Activated CD4-positive, alpha-beta T cell treated with anti-CD3 and anti-CD28 coated beads, Interleukin-2, amount 50 U/mL, for 16 hours (primary cell): ENCODE measurements around the gene BMERB1.
"Not testable (repeated sequence)": the region's sequence is repeated elsewhere in the genome, so short reads cannot be mapped to it uniquely, and the experiment has no call there.

Experiments used
- DNase-seq: peaks from one replicate; pipeline ENCODE4 v3.0.0-alpha.2; 2020

The BMERB1 gene

DNA sequence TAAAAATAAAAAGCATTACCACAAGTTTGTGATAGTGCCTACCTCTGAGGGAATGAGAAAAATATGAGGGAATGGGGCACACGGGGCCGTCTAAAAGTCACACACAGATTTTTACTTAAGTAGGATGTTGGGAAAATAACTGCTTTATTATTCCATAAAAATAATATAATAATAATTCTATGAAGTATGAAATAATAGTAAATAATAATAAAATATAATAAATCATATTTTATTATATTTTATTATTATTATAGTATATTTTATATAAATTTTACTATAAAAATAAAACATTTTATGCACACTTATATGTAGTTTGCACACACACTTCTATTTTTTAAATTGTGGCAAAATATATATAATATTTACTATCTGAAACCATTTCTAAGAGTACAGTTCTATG lies 92.3 kb downstream of the BMERB1 start:
- DNase-seq = no peak

DNA sequence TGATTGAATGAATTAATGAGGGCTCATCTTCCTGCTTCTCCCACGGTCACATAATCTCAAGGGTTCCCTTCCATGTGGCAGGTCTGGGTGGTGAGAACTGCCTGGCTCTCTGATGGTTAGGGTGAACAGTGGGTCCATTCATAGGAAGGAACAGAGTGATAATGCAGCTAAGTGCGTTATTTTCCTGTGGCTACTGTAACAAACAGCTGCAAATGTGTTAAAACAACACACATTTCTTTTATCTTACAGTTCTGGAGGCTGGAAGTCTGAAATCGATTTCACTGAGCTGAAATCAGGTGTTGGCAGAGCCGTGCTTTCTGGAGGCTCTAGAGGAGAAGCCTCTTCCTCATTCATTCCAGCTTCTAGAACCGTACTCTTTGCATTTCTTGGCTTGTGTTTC lies 95.3 kb downstream of the BMERB1 start:
- no peak for DNase-seq

DNA sequence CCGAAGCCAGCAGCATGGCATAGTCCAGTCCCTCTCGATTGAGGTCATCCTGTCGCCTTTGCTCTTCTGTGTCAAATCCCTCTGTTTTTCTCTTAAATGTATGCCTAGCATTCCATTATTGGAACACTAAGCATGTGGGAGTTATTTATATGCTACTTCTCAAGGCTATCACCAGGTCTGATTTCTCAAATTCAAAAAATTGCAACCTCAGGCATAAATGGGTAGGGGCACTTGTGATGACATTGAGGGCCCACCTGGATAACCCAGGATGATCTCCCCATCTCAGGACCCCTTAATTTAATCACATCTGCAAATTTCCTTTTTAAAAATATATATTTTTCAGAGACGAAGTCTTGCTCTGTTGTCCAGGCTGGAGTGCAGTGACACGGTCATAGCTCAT lies 95.7 kb downstream of the BMERB1 start:
- no peak for DNase-seq

DNA sequence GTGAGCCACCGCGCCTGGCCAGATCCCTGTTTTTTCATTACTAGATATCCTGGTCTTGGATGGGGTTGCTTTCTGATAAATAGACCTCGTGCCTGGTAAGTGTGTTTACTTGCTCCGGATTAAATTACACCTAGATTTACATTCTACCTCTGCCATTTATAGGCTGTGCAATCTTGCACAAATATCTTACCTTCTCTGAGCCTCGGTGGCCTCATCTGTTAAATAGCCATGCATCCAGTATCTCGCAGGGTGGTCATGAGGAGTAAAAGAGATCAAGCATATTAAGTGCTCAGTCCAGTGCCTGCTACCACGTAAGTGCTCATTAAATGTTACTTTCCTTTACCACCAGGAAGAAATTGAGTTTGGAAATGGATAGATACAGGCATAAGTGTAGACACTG lies 98.4 kb downstream of the BMERB1 start:
- DNase-seq = no peak

DNA sequence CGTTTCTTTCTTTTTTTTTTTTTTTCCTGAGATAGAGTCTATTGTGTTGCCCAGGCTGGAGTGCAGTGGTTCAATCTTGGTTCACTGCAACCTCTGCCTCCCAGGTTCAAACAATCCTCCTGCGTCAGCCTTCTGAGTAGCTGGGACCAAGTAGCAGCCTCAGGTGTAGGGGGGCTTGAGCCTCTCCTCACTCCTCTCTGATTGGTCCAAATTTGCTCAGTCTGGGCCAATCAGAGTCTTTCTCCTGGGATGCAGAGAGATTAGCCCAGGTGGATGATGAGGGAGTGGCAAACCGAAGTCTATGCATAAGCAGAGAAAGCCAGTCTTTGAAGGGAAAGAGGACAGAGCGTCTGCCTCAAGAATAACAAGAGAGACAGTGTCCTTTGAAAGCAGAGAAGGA lies 99.0 kb downstream of the BMERB1 start:
- no peak for DNase-seq

DNA sequence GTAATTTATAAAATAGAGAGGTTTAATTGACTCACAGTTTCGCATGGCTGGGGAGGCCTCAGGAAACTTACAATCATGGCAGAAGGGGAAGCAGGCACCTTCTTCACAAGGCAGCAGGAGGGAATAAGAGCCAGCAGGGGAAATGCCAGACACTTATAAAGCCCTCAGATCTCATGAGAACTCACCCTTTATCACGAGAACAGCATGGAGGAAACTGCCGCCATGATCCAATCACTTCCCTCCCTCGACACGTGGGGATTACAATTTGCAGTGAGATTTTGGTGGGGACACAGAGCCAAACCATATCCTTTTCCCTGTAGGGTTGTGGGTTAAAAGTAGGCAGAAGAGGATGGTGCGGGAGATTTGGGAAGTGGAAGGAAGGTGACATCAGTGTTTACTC lies 101.4 kb downstream of the BMERB1 start:
- no peak for DNase-seq

DNA sequence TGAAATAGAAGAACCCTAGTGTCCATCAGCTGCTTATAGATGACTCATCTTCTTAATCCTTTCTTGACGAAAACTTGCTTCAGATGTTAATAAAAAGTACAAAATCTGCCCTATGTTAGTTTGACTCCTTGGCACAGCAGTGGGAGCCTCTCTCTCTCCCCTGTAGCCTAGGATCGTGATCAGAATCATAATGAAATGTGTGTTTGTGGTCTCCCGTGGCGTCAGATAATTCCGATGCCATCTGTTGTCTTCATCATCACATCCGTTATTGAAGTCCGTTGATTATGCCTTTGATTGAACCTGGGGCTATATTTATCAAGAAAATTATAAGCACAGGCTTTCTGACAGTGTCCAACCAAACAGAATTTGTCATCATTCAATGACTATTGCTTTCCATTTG lies 102.5 kb downstream of the BMERB1 start:
- no peak for DNase-seq

DNA sequence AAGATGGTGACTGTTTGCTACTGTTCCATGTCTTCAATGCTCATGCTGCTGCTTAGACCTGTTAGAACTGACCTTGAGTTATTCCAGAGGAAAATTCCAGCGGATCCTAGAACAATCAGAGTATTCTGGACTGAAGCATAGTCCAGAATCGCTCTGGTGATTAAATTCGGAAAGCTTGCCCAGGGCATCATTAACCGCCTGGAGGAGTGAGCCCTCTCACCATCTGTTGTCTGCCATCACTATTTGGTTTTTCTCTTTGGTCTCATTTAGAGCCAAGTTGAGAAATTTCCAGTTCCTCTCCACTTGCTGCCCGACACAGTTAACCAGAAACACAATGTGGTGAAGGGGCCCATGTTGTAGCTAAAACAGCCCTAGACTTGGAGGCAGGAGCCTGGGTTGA lies 104.1 kb downstream of the BMERB1 start:
- DNase-seq = no peak

DNA sequence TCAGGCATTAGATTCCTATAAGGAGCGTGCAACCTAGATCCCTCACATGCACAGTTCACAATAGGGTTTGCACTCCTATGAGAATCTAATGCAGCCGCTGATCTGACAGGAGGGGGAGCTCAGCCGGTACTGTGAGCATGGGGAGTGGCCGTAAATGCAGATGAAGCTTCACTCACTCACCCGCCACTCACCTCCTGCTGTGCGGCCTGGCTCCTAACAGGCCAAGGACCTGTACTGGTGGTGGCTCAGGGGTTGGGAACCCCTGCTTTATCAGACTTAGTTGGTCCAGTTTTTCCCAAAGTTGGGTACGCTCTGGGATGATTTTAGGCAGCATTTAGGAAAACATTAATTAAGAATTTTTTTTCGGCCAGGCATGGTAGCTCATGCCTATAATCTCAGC lies 104.8 kb downstream of the BMERB1 start:
- no peak for DNase-seq

DNA sequence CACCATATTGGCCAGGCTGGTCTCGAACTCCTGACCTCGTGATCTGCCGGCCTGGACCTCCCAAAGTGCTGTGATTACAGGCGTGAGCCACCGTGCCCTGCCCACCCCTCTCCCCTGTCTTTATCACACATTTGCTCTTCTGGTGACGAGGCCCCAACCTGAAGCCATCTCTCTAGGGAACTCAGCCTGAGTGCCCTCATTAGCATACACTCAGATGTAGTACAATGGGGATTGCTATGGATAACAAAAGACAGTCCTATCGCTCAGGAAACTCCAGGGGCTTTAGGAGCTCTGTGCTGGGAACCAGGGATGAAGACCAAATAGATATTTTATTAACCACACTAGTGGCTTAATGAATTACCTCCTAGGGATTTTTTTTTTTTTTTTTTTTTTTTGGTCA lies 107.9 kb downstream of the BMERB1 start:
- DNase-seq = no peak

DNA sequence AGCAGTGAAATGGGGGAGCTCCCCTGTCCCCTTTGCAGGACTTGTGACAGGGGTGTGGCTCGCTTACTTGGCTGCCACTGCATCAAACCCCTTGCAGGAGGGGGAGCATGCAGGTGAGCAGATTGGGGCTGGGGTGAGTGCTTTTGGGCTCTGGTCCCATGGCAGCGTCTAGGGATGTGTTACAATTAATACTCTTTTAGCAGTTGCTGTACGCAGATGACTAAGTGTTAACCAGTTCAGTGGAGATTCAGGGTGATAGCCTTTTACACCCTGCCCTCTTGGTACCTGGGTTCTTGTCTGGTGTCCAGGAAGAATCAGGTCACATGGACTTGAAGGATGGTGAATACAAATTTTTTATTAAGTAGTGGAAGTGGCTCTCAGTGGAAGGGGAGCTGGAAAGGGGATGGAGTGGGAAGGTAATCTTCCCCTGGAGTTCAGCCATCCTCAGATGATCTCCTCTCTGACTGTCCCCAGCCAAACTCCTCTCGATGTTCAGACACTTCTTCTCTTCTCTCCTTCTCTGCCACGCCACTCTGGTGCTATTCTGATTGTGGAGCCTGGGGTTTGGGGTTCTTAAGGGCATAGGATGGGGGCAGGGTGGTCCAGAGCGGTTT lies 108.5 kb downstream of the BMERB1 start:
- peak; percentile 15 for DNase-seq

DNA sequence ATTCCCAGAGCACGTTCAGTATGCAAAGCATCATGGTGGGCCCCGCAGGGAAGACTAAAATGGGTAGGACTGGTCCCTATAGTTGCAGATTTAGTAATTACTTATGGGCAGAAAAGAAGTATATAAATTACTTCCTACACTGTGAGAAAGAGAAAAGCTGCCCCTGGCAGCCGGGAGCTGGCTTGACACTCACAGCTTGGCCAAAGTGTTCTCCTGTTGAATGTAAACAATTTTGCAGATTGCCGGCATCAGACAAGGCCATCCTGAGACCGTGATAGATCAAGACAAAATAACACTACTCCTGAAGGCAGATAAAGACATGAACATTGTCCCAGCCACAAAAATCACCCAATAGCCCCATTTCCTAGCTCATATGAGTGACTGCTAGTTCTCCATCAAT lies 110.0 kb downstream of the BMERB1 start:
- DNase-seq = no peak

DNA sequence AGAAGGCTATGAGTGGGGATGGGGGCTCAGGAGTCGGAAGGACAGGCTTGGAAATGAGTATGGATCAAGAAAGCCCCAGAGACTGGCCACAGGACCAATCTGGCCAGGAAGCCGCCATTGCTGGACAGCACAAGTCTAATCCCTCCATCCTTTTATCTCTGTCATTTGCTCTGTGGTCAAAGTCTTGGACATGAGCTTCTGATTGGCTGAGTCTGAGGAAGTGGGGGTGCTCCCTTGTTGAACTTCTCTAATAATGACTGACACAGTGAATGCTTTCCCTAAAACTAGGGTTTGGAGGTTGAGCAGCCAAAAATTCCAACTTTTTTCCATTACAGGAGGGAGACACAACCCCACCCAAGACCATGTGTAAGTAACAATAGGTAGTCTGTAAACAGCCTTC lies 111.2 kb downstream of the BMERB1 start:
- DNase-seq = no peak

DNA sequence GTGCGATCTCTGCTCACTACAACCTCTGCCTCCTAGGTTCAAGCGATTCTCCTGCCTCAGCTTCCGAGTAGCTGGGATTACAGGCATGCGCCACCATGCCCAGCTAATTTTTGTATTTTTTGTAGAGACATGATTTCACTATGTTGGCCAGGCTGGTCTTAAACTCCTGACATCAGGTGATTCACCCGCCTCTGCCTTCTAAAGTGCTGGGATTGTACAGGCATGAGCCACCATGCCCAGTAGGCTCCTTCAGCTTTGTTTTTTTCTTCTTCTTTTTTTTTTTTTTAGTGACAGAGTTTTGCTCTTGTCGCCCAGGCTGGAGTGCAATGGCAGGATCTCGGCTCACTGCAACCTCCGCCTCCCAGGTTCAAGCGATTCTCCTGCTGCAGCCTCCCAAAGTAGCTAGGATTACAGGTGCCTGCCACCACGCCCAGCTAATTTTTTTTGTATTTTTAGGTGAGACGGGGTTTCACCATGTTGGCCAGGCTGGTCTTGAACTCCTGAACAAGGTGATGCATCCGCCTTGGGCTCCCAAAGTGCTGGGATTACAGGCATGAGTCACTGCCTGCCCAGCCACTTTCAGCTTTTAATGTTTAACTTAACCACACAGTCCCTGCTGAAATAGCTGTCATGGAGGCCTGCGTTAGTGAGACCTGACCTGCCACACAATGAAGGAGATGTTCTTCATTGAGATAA lies 112.8 kb downstream of the BMERB1 start:
- DNase-seq = not testable (repeated sequence)

DNA sequence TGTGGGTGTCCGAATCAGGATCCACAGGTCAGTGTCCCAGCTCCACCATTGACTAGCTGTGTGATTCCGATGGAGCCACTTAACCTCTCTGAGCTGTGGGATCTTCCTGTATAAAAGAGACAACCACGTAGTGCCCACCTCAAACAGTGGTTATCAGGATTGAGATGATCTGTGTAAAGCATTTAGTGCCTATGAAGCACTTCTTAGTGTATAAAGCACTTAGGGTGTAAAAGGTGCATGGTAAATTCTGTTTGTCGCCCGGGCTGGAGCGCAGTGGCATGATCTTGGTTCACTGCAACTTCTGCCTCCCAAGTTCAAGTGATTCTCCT lies 113.3 kb downstream of the BMERB1 start:
- no peak for DNase-seq

DNA sequence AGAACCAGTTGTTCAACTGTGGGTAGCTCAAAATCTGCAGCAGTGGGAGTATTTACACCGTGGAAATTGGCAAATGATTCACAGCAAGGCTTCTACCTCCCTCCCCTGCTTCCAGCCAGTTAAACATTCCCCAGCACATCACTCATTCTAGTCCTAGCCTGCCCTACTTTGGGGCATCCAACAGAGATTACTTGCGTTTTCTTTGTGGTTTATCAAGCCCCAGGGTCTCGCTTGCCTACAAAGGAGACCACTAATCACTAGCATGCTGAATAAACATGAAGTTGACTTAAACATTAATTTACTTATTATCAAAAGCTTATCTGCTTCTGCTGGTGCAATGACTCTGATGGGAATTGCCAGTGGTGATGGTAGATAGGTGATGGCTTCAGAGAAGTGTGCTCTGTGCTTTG lies 114.1 kb downstream of the BMERB1 start:
- DNase-seq = no peak

DNA sequence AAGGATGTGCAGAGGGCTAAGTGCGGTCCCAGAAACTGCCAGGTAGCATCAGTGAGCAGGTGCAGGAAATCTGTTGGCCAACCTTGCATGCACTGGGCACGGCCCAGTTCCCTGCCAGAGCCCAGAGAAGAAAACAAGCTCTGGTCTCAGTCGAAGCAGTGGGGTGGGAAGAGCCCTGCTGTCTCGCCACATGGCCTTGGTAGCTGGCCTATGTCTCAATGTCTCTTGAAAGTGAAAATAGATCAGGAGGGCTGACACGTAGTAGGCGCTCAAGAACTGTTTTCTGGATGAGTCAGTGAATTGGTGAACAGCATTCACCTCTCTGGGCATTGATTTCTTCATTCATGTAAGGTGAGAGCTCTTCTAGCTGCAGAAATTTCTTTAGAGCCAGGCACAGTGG lies 118.1 kb downstream of the BMERB1 start:
- DNase-seq = peak; percentile 33

DNA sequence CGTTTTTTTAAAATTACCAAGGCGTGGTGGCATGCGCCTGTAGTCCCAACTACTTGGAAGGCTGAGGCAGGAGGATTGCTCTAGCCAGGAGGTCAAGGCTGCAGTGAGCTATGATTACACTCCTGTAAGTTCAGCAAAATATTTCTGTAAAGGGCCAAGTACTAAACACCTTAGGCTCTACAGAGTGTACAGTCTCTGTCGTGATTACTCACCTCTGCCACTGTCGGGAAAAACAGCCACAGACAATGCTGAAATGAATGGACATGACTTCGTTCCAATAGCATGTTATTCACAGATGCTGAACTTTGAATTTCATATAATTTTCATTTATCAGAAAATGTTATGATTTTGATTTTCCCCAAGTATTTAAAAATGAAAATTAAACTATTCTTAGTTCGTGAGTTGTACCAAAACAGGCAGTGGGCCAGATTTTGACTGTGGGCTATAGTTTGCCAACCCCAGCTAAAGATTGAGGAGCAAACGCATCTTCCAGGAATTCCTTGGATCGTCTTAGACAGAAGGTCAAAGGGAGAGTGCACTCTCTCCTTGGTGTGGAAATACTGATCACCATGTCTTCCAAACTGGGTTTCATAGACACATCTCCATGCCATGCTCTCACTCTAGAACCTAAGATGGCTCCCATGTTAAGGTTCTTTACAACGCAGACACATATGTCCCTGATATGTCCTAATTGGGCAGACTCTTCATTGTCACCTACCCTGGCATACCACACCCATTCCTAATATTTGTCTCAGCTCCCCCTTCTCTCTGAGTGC lies 119.1 kb downstream of the BMERB1 start:
- DNase-seq = peak; percentile 42

DNA sequence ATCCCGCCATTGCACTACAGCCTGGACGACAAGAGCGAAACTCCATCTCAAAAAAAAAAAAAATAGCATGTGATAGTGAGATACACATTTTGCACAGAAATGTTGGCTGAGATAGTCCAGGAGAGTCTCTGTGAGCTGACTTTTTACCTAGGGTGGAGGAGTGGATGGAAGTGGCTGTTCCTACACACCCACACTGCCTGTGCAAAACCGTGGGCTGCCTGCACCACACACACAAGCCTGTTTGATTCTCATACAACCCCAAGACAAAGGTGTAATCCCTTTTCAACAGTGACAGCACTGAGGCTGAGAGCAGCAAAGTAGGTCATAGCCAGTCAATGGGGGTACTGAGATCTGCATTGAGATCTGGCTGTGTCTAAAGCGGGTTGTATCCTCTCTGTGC lies 121.7 kb downstream of the BMERB1 start:
- no peak for DNase-seq

DNA sequence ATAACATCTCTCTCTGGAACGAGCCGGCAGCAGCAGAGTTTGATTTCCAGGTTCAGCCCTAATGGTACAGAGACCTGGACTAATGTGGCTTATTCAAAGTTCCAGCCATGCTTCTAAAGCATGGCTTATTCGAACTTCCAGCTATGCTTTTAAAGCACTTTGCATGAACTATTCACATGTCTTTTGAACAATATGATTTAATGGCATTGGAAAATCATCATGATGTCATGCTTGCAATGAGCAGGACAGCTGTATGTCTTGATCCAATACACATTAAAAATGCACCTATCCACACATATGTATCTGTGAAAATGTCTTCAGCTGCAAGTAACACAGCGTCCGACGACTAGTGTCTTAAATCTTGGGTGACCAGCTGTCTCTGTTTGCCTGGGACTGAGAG lies 122.9 kb downstream of the BMERB1 start:
- DNase-seq = no peak

DNA sequence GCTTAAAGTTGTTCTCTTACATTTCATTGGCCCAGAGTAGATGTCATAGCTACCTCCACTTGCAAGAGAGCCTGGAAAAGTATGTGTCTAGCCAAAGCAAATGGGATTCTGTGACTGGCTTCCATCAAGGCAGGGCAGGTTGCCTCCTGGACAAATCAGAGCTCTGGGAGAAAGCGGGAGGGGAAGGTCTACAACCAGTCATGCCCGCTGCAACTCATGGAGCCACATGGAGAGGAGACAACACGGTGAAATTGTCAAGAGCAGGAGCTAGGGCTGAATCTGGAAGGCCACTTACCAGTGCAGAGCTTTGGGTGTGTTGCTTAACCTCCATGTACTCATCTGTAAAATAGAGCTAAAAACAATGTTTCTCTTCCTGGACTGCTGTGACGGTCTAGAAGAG lies 124.8 kb downstream of the BMERB1 start:
- DNase-seq = no peak

DNA sequence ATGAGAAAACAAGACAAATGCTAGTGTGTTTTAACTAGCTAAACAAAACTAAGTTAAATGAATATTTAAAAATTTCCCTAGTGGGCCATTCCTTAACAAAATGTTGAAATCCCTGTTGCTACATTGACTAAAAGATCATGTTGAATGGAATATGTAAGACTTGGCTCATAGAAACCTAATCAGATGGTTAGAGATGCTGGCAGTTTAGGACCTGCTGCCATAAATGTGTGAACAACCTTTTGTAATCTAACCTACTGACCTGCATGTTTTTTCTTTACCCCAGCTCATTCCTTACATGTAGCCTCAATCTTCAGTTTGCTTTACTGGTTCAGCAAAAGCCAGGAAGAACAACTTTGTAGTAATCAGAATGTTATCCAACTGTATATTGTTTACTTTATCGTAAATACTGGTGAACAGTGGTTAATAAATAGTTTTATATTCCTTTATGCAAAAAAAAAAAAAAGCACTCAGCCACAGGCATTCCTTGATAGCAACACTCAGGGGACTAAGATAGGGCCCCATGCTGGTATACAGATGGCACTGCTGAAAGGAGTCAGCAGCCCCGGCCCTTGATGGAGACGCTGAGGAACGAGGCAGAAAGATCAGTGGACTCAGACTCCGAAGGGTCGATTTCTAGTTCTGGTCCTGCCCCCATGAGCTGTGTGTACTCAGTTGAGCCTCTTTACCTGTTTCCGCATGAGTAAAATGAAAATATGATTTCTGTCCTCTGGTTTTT lies 130.4 kb downstream of the BMERB1 start:
- DNase-seq = no peak

DNA sequence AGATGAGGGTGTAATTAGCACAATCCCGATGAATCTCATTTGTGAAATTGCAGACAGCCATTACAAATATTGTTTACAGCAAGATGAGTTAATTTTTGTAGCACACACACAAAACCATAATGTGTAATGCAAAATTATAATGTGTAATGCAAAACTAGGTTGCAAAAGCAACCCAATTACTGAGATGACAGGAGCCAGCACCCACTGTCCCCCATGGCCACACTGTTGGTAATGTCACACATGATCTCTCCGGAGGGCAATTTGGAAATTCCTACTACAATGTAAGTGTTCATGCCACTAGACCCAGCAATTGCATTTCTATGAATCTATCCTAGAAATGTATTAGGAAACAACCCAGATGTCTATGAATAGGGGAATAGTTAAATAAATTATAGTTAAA lies 131.7 kb downstream of the BMERB1 start:
- no peak for DNase-seq

DNA sequence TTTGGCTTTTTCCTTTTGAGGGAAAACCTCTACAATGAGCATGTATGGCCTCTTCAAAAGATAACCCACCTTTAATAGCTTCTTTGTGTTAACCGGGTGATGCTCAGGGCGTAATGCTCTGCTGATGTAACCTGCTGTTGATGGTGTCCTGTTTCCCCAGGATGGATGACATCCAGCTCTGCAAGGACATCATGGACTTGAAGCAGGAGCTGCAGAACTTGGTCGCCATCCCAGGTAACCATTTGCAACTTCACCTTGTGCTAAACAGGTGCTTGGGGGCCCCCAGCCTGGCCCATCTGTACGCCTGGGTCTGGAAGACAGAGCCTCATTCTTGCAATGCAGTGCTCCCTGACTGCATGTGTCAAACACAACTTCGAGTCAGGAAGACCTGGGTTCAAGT lies 133.4 kb downstream of the BMERB1 start:
- no peak for DNase-seq
